Stomach (tissue), 9 donors: ENCODE data around the gene VWA2. TPM values are rescaled to one million over a fixed set of nuclear protein-coding genes. Genes with fewer than 3 reads are reported as not detected.

ENCODE experiments used
- DNase-seq, 2 donors: peaks; one replicate each; pipeline versions ENCODE4 v3.0.0 to v3.0.0-alpha.2; 2013 to 2019
- H3K27ac ChIP-seq, 5 donors: fragments of 200-600 bp in 4 of 5; sonication (generic) in 4 of 5; one replicate each; pipeline ENCODE4 v1.5.1; 2013 to 2019; ENCODE audit warnings: mild to moderate bottlenecking in 1 of 5, moderate library complexity in 1 of 5
- H3K27me3 ChIP-seq, 3 donors: fragments of 200-600 bp; sonication (generic); one replicate each; pipeline ENCODE4 v1.5.1; 2017 to 2019; ENCODE audit warnings: mixed run types in 1 of 3
- H3K36me3 ChIP-seq, 4 donors: fragments of 200-600 bp; sonication (generic); 1 replicate in 3 of 4; 2 replicates in 1 of 4; pipeline ENCODE4 v1.5.1; 2016 to 2019
- H3K4me1 ChIP-seq, 4 donors: fragments of 200-600 bp; sonication (generic); one replicate each; pipeline ENCODE4 v1.5.1; 2016 to 2019
- H3K4me3 ChIP-seq, 4 donors: fragments of 200-600 bp; sonication (generic) in 3 of 4; one replicate each; pipeline ENCODE4 v1.5.1; 2016 to 2019; ENCODE audit warnings: mild to moderate bottlenecking in 1 of 4
- H3K9me3 ChIP-seq, 4 donors: fragments of 200-600 bp; sonication (generic); one replicate each; pipeline ENCODE4 v1.5.1; 2016 to 2019
- CTCF ChIP-seq, 7 experiments: fragments of 450-650 bp in 4 of 7; fragments of 200-600 bp in 3 of 7; sonication (generic) in 3 of 7; IDR thresholded peaks; one replicate each; pipeline ENCODE4 v1.5.1; 2016 to 2019; ENCODE audit warnings: antibody characterized with exemption in 7 of 7, control low read depth in 2 of 7, mild to moderate bottlenecking in 1 of 7
- EP300 ChIP-seq: sonication (generic); formaldehyde crosslinking; IDR thresholded peaks from one replicate; pipeline ENCODE4 v1.6.1; 2017; ENCODE audit warnings: antibody characterized with exemption
- POLR2A ChIP-seq, 4 donors: fragments of 450-650 bp; IDR thresholded peaks; one replicate each; pipeline ENCODE4 v1.6.1; 2016; ENCODE audit warnings: antibody characterized with exemption in 4 of 4, control low read depth in 2 of 4, mild to moderate bottlenecking in 1 of 4, moderate library complexity in 1 of 4
- POLR2AphosphoS5 ChIP-seq, 3 donors: sonication (generic); formaldehyde crosslinking; IDR thresholded peaks; one replicate each; pipeline ENCODE4 v1.6.1; 2016; ENCODE audit warnings: antibody characterized with exemption in 3 of 3
- WGBS, 5 donors: extraction: QIAGEN DNeasy Blood & Tissue Kit in 3 of 5; methylation state at CpG; one replicate each; pipeline versions ENCODE4 v1.1.5 to v1.1.7; 2013 to 2018; 5-methylcytosine and 5-hydroxymethylcytosine counted together
- intact Hi-C: fragments of 100-400 bp; cut with DNase I; formaldehyde crosslinking; loops from one replicate; pipeline ENCODE4 v1.15.1; 2023; ENCODE audit warnings: low total_unique reads
- polyA plus RNA-seq, 3 donors: library from polyadenylated mRNA; stranded (reverse); fragments of 200-250 nt; gene quantifications; one replicate each; pipeline ENCODE4 v1.2.3, GENCODE V29; 2013
- total RNA-seq, 5 donors: library from RNA; depleted of rRNA; stranded (reverse); fragments of >200 nt; gene quantifications; one replicate each; pipeline versions ENCODE4 v1.1.0 to v1.2.3, GENCODE V29; 2014 to 2016
- donor health status: healthy with polysubstance abuse.
- donor health status: Bipolar disorder and iron deficiency.
- donor health status: healthy.

Gene VWA2
- total and polyA plus RNA-seq, 8 donors, result 0.46 to 20.7 (median 5.8) TPM

- intact Hi-C loops, result no loop called here
- H3K4me3 ChIP-seq, result no peak overlapping the region
- 67 to 77% (median 75%) methylated on average over 5 of the region's 5 CpGs for WGBS, 5 donors
These were observed 42.4 kb downstream of the VWA2 start for GRCh38 chr10:114281461-114281860.

GRCh38 chr10:114282526-114282925, 43.5 kb downstream of the VWA2 start:
- Histone ChIP-seq H3K4me1 (peaks cover 7 to 13% (median 9%) of the 10 kb centered on the region in 4 donors), H3K27me3 (peaks cover 0 to 12% (median 0%) of the 10 kb centered on the region in 3 donors), H3K36me3 (peaks cover 0 to 7% (median 3%) of the 10 kb centered on the region in 4 donors), H3K27ac (no peak overlapping the region), H3K9me3 (no peaks in the 10 kb centered on the region), H3K4me3 (no peak overlapping the region)
- DNase-seq, result no peak
- 91 to 100% (median 95%) methylated on average over 2 of the region's 2 CpGs for WGBS, 5 donors
- TF ChIP-seq POLR2A (IDR thresholded peaks at IDR 0.05), result no peak
- no peak for TF ChIP-seq POLR2AphosphoS5 (IDR thresholded peaks at IDR 0.05)
- TF ChIP-seq EP300, result no peak
- TF ChIP-seq CTCF (IDR thresholded peaks at IDR 0.05), result no peak
- intact Hi-C loops, result no loop called here

More at GRCh38 chr10:114281461-114281860, 42.4 kb downstream of the VWA2 start:
- Histone ChIP-seq H3K9me3 (no peaks in the 10 kb centered on the region), H3K27ac (no peak overlapping the region), H3K27me3 (peaks cover 0 to 12% (median 0%) of the 10 kb centered on the region in 3 donors), H3K36me3 (peaks cover 0 to 7% (median 3%) of the 10 kb centered on the region in 4 donors), H3K4me1 (peaks cover 7 to 13% (median 9%) of the 10 kb centered on the region in 4 donors)
- no peak for TF ChIP-seq POLR2A (IDR thresholded peaks at IDR 0.05)
- no peak for TF ChIP-seq EP300
- TF ChIP-seq CTCF (IDR thresholded peaks at IDR 0.05), result no peak
- TF ChIP-seq POLR2AphosphoS5 (IDR thresholded peaks at IDR 0.05), result no peak
- DNase-seq, result no peak

- intact Hi-C loops, result no loop called here
- Histone ChIP-seq H3K27me3 (peaks cover 0 to 9% (median 0%) of the 10 kb centered on the region in 3 donors), H3K27ac (no peak overlapping the region), H3K4me3 (no peak overlapping the region), H3K9me3 (no peaks in the 10 kb centered on the region), H3K36me3 (peaks cover 0 to 10% (median 3%) of the 10 kb centered on the region in 4 donors), H3K4me1 (peaks cover 7 to 13% (median 9%) of the 10 kb centered on the region in 4 donors)
- no peak for DNase-seq
- WGBS, 5 donors, result 91 to 96% (median 94%) methylated on average over 10 of the region's 10 CpGs
- TF ChIP-seq POLR2A (IDR thresholded peaks at IDR 0.05), result no peak
- TF ChIP-seq EP300, result no peak
- TF ChIP-seq POLR2AphosphoS5 (IDR thresholded peaks at IDR 0.05), result no peak
- TF ChIP-seq CTCF (IDR thresholded peaks at IDR 0.05), result no peak
These were observed 44.0 kb downstream of the VWA2 start for GRCh38 chr10:114283091-114283490.

GRCh38 chr10:114283535-114284234, 44.6 kb downstream of the VWA2 start:
- H3K9me3 ChIP-seq, result no peaks in the 10 kb centered on the region
- 87 to 93% (median 88%) methylated on average over 6 of the region's 6 CpGs for WGBS, 5 donors
- intact Hi-C loops, result no loop called here

More at GRCh38 chr10:114283535-114284234, 44.6 kb downstream of the VWA2 start:
- Histone ChIP-seq H3K4me1 (peaks cover 7 to 13% (median 9%) of the 10 kb centered on the region in 4 donors), H3K36me3 (peaks cover 0 to 14% (median 4%) of the 10 kb centered on the region in 4 donors), H3K4me3 (no peak overlapping the region), H3K27me3 (peaks cover 0 to 6% (median 0%) of the 10 kb centered on the region in 3 donors), H3K27ac (no peak overlapping the region)
- no peak for DNase-seq
- TF ChIP-seq EP300, result no peak
- TF ChIP-seq CTCF (IDR thresholded peaks at IDR 0.05), result no peak
- no peak for TF ChIP-seq POLR2A (IDR thresholded peaks at IDR 0.05)
- TF ChIP-seq POLR2AphosphoS5 (IDR thresholded peaks at IDR 0.05), result no peak
